Occipital lobe (tissue), 2 donors: ENCODE measurements around the gene POU6F2. TPM values are rescaled to one million over a fixed set of nuclear protein-coding genes. Genes with fewer than 3 reads are reported as not detected.

ENCODE experiments used
- DNase-seq: peaks from one replicate; lab custom pipeline; 2025; lab: John Stamatoyannopoulos, UW
- total RNA-seq: library from RNA; depleted of rRNA; stranded (reverse); fragments of >200 nt; gene quantifications from one replicate; pipeline ENCODE4 v1.2.3, GENCODE V29; 2014

The POU6F2 gene
- total RNA-seq, 1 donor from 2014 or later = 2.0 TPM

DNA sequence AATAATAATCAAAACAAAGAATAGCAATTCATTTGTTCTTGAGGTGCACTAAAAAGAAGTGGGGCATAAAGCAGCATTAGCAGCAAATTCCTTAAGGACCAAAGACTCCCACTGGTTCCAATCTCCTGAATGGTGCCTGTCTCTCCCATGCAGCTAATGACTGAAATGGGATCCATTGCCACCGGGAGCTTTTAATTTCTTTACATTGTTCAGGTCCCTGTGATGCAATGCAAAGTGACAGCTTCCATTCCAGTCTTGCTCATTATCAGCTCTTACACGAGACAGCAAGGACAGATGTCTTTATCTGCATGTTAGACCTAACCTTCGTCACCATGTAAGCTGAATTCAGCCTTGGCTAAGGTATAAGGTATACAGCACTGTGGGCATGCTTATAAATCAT lies 148.1 kb downstream of the POU6F2 start:
- DNase-seq = no peak

GRCh38 chr7:39127058-39127457 lies 149.3 kb downstream of the POU6F2 start:
- no peak for DNase-seq

DNA sequence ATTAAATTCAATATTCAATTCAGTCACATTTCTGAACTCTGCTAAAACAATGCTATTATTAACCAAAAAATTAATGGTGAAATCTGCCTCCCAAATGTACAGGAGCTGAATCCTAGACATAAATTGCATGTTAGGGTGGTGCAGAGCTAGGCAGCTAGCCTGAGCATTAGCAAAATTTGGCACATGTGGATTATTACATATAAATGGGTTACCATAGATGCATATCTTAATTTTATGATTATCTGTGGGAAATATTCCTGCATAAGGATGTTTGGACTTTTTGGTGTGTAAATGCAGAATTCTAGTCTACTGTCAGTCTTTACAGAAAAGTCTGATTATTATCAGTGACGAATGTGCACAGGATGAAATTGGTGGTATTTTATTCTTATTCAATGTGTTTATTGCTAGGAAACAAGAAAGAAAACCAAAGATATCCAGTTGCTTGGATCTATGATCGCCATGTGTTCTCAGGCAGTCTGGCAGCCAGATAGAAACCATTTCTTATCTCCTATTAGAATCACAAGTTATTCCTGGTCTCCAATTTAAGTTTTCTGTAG lies 150.7 kb downstream of the POU6F2 start:
- DNase-seq = no peak

DNA sequence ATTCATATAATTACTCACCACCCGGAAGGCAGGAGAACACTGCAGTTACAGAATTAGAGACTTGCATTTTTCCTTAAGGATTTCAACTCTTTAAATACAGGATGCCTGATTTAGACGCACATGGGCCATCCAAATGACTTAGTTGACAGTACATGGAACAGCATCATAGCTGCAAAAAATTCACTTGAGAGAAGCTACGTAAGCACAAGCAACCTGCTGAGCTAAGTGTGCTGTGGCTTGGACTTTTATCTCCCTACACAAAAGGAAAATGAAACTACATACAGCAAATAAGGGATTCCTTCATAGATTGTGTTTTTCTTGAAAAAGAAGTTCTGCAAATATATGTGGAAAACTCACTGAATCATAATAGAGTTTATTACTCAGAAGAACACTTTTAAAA lies 152.6 kb downstream of the POU6F2 start:
- DNase-seq = no peak

DNA sequence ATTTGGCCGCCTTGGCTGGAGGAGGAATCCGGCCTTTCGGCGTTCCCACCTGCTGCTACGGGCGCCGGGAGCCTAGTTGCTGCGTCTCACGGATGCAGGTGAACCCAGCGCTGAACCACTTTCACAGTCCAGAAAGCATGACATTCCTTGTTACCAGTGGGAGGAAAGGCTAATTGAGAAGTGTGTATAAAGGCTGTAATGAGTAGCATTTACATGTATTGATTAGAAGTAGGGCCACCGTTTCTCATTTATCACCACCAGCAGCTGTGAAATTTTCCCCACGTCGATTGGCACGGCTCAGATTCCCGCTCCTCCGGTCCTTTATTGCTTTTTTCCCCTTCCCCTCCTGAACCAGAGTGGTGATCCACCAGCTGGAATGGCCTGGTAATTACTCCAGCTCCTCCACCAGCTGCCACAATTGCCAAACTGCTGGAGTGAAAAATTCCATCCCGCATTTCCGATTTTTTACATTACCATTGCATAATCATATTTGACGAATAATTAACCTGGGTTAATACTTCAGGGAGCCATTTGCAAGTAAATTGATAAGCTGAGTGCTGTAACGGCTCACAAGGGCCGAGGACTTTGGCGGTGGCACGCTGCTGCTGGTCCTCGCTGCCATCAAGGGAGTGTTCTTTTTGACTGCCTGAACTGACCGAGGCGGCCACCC lies 153.3 kb downstream of the POU6F2 start:
- no peak for DNase-seq

GRCh38 chr7:39132306-39132705 lies 154.6 kb downstream of the POU6F2 start:
- no peak for DNase-seq

DNA sequence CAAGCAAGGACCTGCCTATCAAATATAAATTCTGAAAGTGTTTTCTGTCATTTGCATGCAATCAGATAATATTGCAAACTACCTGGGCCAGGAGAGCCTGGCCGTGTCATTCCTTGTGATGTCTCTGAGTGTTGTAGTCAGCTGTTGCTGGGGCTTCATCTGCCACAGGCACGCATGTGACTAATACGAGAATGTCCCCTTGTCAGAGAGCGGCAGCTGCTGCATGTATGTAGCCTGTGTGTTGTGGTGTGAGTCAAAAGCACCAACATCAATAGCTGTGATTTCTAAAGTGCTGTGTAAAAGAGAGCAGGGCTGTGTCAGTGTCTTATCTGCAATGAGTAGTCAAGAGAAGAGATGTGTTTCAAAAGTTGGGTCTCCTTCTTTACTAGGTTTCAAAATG lies 155.4 kb downstream of the POU6F2 start:
- no peak for DNase-seq

DNA sequence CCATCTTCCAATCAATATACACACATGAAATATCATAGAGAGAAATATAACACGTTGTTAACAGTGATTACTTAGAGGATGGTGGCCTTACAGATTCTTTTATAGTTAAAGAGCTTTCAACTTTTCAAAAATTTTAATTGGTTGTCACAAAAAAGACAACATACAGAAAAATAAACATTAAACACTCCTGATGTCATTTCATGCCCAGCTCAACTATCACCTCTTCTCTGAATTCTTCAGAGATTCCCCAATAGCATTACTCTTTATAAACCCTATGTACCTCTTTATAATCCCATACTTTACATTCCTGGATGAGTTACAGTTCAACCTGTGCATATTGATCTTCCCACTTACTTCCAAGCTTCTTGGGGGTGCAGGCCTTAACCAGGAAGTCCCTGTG lies 159.8 kb downstream of the POU6F2 start:
- DNase-seq = no peak

DNA sequence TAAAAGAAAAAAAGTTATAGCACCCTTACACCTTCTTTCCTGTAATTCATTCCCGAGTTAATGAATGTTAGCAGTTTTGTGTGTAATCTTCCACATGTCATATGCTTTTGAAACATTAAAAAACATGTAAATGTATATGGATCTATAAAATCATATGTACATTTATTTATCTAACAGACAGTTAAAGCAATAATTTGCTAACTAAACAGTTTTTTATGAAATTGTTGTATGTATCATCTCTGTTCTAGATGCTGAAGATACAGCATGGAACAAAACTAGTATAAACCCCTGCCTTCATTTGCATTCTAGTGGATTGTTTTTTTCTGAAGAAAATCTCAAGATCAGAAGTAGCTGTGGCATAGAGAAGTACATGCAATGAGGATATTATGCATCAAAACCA lies 165.0 kb downstream of the POU6F2 start:
- DNase-seq = no peak

- no peak for DNase-seq
Observed at GRCh38 chr7:39144420-39144819, 166.7 kb downstream of the POU6F2 start.

DNA sequence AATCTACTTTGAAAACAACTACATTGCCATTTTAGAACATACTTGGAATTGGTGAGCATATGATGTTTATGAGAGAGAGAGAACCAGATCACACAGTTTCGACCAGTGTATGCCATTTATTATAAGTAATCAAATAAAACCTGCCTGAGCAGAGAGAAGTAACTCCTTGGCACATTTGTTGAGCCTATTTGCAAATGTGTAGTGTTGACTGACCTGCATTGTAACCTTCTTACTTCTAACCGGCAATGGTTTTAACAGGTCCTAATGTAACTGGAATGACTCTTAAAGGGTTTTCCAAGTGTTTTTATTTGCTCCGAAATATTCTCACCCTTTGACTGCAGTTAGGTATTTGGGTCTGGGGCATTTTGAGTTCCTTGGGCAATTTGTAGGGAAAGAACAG lies 167.6 kb downstream of the POU6F2 start:
- DNase-seq = no peak

DNA sequence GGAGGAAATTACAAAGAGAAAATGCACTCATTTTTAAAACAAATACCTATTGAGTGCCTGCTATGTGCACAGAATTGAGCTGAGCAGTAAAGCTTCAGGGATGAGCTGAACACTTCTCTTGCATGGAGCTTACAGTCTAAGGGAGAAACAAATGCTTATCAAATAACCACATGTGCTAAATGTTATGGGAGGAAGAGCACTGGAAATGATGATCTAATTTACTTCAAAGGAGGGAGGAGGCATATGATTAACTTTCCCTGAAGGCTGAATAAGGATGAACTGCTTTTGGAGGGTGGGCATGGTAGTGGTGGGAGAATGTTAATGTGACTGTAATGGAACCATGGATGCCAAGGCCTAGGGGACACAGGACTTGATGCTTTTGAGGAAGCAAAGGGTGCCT lies 168.2 kb downstream of the POU6F2 start:
- DNase-seq = no peak

GRCh38 chr7:39152701-39153100 lies 175.0 kb downstream of the POU6F2 start:
- DNase-seq = no peak

DNA sequence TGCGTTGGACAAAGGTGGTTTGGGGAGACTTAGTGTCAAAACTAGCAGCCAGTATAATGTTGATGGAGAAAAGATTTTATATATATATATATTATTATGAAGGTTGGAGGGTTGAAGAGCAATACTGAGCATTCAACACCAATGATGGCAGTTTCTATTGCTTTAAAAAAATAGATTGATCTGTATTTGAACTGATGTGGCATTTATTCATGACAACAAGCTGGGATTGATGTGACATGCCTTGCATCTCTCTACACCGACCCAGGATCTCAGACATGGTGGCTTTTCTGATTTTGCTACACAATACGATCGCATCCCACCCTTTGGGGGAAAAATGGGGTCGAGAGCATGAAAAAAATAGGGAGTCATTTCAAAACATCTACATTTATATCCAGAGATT lies 175.4 kb downstream of the POU6F2 start:
- no peak for DNase-seq

DNA sequence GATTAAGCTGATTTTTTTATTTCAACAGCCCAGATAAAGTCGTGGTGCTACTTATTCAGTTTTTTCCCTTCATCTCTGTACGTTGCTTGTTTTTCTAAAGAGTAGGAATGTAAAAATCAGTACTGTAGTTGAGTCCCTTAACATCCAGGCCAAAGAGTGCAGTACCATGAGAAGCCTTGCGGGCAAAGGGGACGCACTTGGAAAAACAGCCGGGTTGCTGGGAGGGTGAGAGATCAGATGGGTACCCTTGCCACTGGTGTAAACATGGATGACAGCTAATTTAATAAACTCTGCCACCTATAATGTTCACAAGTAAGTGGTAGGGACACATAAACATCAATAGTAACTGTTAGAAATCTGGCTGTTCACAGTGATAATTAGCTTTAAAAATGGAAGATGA lies 175.9 kb downstream of the POU6F2 start:
- DNase-seq = no peak

- no peak for DNase-seq
Observed at GRCh38 chr7:39154815-39155214, 177.1 kb downstream of the POU6F2 start.

- DNase-seq = no peak
Observed at GRCh38 chr7:39158367-39158766, 180.7 kb downstream of the POU6F2 start.

GRCh38 chr7:39161903-39162302 lies 184.2 kb downstream of the POU6F2 start:
- no peak for DNase-seq

GRCh38 chr7:39164887-39165286 lies 187.2 kb downstream of the POU6F2 start:
- DNase-seq = no peak

DNA sequence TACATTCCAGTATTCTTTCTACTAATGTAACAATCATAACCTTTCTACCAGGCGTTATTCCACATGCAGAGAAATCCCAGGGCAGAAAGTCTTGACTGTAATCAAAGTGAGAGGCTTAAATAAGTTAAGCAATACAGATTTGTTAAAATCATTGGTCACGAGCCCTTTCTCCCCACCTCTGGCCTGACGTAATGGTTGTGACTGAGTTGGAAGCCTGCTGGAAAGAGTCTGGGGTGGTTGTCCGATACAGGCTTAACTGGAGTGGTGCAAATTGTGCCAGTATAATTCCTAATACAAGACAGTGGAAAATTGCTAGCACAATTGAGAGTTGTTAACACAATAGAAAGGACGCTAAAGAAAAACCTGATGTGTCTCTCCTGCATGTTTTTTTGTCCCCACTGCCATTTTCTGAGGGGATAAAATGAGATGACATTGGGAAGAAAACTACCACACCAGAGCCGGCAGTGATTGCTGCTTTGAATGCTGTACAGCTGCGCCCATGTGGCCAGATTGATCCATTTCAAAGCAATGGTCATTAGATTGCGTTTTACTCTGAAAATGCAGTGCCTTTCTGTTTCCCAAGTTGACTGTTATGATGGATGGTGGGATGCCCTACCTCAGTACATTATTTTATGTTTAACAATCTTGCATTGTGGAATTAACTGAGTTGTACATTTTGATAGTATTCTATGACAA lies 190.8 kb downstream of the POU6F2 start:
- no peak for DNase-seq

GRCh38 chr7:39172137-39172536 lies 194.4 kb downstream of the POU6F2 start:
- no peak for DNase-seq

DNA sequence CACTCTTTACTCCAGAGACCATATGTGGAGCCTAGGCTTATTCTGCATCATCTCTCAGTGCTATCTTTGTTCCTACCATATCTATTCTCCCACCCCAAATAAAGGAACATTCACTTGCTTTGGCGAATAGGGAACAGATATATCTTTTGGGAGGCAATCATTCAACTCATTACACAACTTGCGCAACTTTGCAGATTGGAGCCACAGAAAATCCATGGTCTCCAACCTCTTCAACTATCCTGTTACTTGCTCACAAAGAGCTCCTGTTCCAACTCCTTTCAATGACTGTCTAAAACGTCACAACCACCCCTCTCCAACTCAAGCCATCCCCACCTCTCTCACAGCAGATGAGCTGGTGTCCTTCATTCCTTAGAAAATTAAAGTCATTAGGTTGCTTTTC lies 203.7 kb downstream of the POU6F2 start:
- DNase-seq = no peak

DNA sequence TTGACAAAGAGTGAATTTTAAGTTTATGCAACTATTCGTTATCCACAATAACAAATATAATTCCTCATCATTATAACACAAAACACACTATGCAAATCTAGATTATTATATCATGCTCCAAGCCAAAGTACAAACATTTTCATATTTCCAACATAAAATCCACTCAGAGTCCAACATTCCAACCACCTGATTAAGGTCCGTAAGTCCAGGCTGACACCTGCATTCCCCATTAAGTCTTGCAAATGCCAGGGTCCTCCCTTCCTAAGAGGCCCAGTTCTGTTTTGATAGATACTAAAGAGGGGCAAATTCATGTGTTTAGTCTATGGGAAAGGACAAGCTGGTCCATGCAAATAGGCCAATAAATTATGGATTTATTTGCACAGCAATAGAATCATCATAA lies 206.1 kb downstream of the POU6F2 start:
- no peak for DNase-seq
